Hepatocyte (in vitro differentiated cells): ENCODE results near the gene SRPRB.

ENCODE experiments used
- CTCF ChIP-seq: fragments of 200-600 bp; sonication (generic); IDR thresholded peaks from 2 replicates; pipeline ENCODE4 v1.5.1; 2016; ENCODE audit warnings: antibody characterized with exemption, mild to moderate bottlenecking; ENCODE audit not compliant: poor library complexity
- EZH2 ChIP-seq: fragments of 200-600 bp; sonication (generic); IDR thresholded peaks from 2 replicates; pipeline ENCODE4 v1.6.1; 2016; ENCODE audit warnings: antibody characterized with exemption, mild to moderate bottlenecking, borderline replicate concordance

GRCh38 chr3:133856316-133856715 is 50.7 kb downstream of the SRPRB start:
- TF ChIP-seq CTCF (no peak), EZH2 (no peak)
